A549 (cell line): ENCODE results near the gene TTC33. TPM values are rescaled to one million over a fixed set of nuclear protein-coding genes. Genes with fewer than 3 reads are reported as not detected.

Source experiments
- ATAC-seq, 2 experiments: fragments of 200-7000 bp in 1 of 2; fragments of >200 bp in 1 of 2; cut with Nextera tagmentation in 1 of 2; cut with Tn5 transposase in 1 of 2; 3 replicates each; pipeline versions ENCODE4 v1.8.0 to v1.9.1; 2018 to 2020; ENCODE audit warnings: mild to moderate bottlenecking in 1 of 2, moderate library complexity in 1 of 2
- CTCF ChIA-PET: fragments of 300-600 bp; sonication (Branson Sonifier 250); formaldehyde crosslinking; extraction: SDS; loops from one replicate; lab custom pipeline; 2021; ENCODE audit warnings: antibody characterized with exemption, inconsistent platforms; lab: Yijun Ruan, JAX
- POLR2A ChIA-PET: fragments of 350-600 bp; formaldehyde crosslinking; extraction: SDS; loops from one replicate; lab custom pipeline; 2021; ENCODE audit warnings: antibody characterized with exemption, inconsistent platforms; lab: Yijun Ruan, JAX
- DNase-seq, 2 experiments: peaks; one replicate each; pipeline versions ENCODE4 v3.0.0 to v3.0.0-alpha.2; 2011 to 2016; ENCODE audit warnings: low read depth in 1 of 2, low spot score in 1 of 2
- FAIRE-seq: peaks from 2 replicates; lab custom pipeline; 2011; peaks lifted over from hg19 to GRCh38; lab: Jason Lieb, UNC
- H3K27ac ChIP-seq, 2 experiments: fragments of >200 bp; sonication (Bioruptor Twin); formaldehyde crosslinking; 3 replicates each; pipeline ENCODE4 v1.5.1; 2016 to 2017
- H3K4me1 ChIP-seq: fragments of >200 bp; sonication (Bioruptor Twin); formaldehyde crosslinking; 3 replicates; pipeline ENCODE4 v1.6.1; 2016
- H3K4me2 ChIP-seq: fragments of >200 bp; sonication (Bioruptor Twin); formaldehyde crosslinking; 3 replicates; pipeline ENCODE4 v1.6.1; 2016
- H3K4me3 ChIP-seq: fragments of >200 bp; sonication (Bioruptor Twin); formaldehyde crosslinking; 3 replicates; pipeline ENCODE4 v1.5.1; 2016
- H3K9me3 ChIP-seq: fragments of >200 bp; sonication (Bioruptor Twin); formaldehyde crosslinking; 3 replicates; pipeline ENCODE4 v1.6.1; 2016
- CBX2 ChIP-seq: fragments of 200-600 bp; sonication (generic); IDR thresholded peaks from 2 replicates; pipeline ENCODE4 v1.6.1; 2016; ENCODE audit warnings: low read depth, mild to moderate bottlenecking, borderline replicate concordance
- CEBPB ChIP-seq, 2 experiments: fragments of >200 bp in 1 of 2; sonication (Bioruptor Twin) in 1 of 2; formaldehyde crosslinking in 1 of 2; IDR thresholded peaks; 2 replicates each; pipeline ENCODE4 v1.6.1; 2012 to 2016
- CHD2 ChIP-seq: fragments of 150-350 bp; IDR thresholded peaks from 2 replicates; pipeline ENCODE4 v1.6.1; 2014; ENCODE audit warnings: low read length; ENCODE audit not compliant: partially characterized antibody
- EP300 ChIP-seq, 2 experiments: fragments of >200 bp; sonication (Bioruptor Twin); formaldehyde crosslinking; IDR thresholded peaks; 2 replicates in 1 of 2; 3 replicates in 1 of 2; pipeline ENCODE4 v1.6.1; 2016 to 2017
- FOSB ChIP-seq: fragments of 250-450 bp; sonication (Bioruptor Pico); IDR thresholded peaks from 2 replicates; pipeline ENCODE4 v1.5.0; 2020; ENCODE audit warnings: mild to moderate bottlenecking, moderate library complexity
- HOXA7 ChIP-seq: fragments of 250-450 bp; sonication (Bioruptor Pico); IDR thresholded peaks from 2 replicates; pipeline ENCODE4 v1.5.0; 2020; ENCODE audit warnings: mild to moderate bottlenecking, moderate library complexity
- HOXB5 ChIP-seq: fragments of 250-450 bp; sonication (Bioruptor Pico); IDR thresholded peaks from 2 replicates; pipeline ENCODE4 v1.5.0; 2020; ENCODE audit warnings: mild to moderate bottlenecking, moderate library complexity
- JUN ChIP-seq, 2 experiments: fragments of >200 bp; sonication (Bioruptor Twin); formaldehyde crosslinking; IDR thresholded peaks; 2 replicates in 1 of 2; 3 replicates in 1 of 2; pipeline ENCODE4 v1.6.1; 2016 to 2017
- MYC ChIP-seq: IDR thresholded peaks from 2 replicates; pipeline ENCODE4 v1.6.1; 2012; ENCODE audit warnings: mild to moderate bottlenecking, inconsistent platforms, low read length, improper control_type of control experiment, borderline replicate concordance
- NPAS2 ChIP-seq: fragments of 250-450 bp; sonication (Bioruptor Pico); IDR thresholded peaks from 2 replicates; pipeline ENCODE4 v1.8.0; 2022; ENCODE audit warnings: mild to moderate bottlenecking, moderate library complexity, borderline replicate concordance
- RAD21 ChIP-seq, 2 experiments: fragments of >200 bp in 1 of 2; sonication (Bioruptor Twin) in 1 of 2; formaldehyde crosslinking in 1 of 2; IDR thresholded peaks in 1 of 2; conservative IDR thresholded peaks in 1 of 2; 2 replicates in 1 of 2; 3 replicates in 1 of 2; pipeline ENCODE4 v1.6.1; 2012 to 2018; ENCODE audit warnings: inconsistent platforms in 1 of 2
- RCOR1 ChIP-seq: fragments of 150-350 bp; IDR thresholded peaks from 2 replicates; pipeline ENCODE4 v1.6.1; 2014; ENCODE audit warnings: antibody characterized with exemption, low read length, low read depth
- RFX5 ChIP-seq: fragments of 450-650 bp; IDR thresholded peaks from 2 replicates; pipeline ENCODE4 v1.7.1; 2014; ENCODE audit warnings: antibody characterized with exemption, mild to moderate bottlenecking, moderate library complexity
- ZFP36 ChIP-seq: fragments of 450-650 bp; IDR thresholded peaks from 2 replicates; pipeline ENCODE4 v1.6.1; 2014; ENCODE audit warnings: borderline replicate concordance; ENCODE audit not compliant: partially characterized antibody
- ZNF302 ChIP-seq: fragments of 250-450 bp; sonication (Bioruptor Pico); IDR thresholded peaks from 2 replicates; pipeline ENCODE4 v1.9.0; 2021; ENCODE audit warnings: inconsistent platforms, mild to moderate bottlenecking, moderate library complexity
- WGBS: methylation state at CpG from one replicate; pipeline ENCODE4 v1.1.6; 2017; ENCODE audit errors: missing lambda C conversion rate; 5-methylcytosine and 5-hydroxymethylcytosine counted together
- polyA plus RNA-seq, 4 experiments: library from polyadenylated mRNA; depleted of rRNA in 3 of 4; stranded (reverse); fragments of >200 nt; fragmentation: RNase III in 1 of 4; extraction: RNeasy Plus Mini Kit Qiagen cat#74134 plus additional on column Dnase treatment in 1 of 4; gene quantifications; 2 replicates in 3 of 4; 3 replicates in 1 of 4; pipeline ENCODE4 v1.2.3, GENCODE V29; 2011 to 2017
- TF ChIP-seq, protein P1 (sequence below): fragments of 450-650 bp; IDR thresholded peaks from 2 replicates; pipeline ENCODE4 v1.6.1; 2014; ENCODE audit warnings: antibody characterized with exemption
- TF ChIP-seq, protein P2 (sequence below): IDR thresholded peaks from 2 replicates; pipeline ENCODE4 v1.6.1; 2012

Gene TTC33
- polyA plus RNA-seq, 2 of the 4 experiments (the other 2 are of a cell fraction) = 17.1 to 19.8 TPM

DNA sequence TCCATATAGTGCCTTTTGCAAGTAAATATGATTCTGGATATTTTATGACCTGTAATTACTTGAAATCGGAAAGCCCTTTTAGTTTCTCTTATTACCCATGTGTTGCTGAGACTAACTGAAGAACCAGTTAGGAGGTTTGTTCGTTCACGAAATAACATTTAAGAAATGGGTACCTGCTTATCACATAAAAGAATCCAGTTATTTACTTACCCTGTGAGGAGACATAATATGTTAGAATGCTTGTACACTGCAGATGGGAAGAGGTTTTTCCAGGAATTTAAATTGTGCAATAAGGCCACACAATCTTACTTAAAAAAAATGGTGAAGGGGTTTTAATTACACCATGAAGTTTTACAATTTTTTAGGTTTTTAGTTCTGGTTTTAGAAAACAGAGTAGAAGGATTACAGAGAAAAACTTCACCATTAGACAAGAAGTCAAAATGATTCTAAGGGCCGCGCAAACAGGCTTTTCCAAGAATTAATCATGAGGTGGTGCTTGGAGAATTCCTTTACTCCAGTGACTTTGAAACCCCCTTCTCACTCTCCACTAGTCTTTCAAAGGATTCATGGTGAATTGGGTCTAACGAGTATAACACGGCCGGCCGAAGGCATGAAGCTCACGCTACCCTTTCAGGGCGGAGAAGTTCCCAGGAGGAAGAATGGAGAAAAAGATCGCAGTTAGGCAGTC lies 77.2 kb downstream of the TTC33 start:
- WGBS = 12% methylated on average over 12 of the region's 12 CpGs
- no peak for DNase-seq
- TF ChIP-seq CEBPB (IDR thresholded peaks at IDR 0.05) (peak; percentile 62 to 67; a peak in 2 of 4 replicates), CHD2 (no peak), FOSB (no peak), JUN (IDR thresholded peaks at IDR 0.05) (0 out of 5 replicates have a peak, but pooled peaks of 1 of the 2 experiments have one; percentile 51)
- TF ChIP-seq, protein P1, sequence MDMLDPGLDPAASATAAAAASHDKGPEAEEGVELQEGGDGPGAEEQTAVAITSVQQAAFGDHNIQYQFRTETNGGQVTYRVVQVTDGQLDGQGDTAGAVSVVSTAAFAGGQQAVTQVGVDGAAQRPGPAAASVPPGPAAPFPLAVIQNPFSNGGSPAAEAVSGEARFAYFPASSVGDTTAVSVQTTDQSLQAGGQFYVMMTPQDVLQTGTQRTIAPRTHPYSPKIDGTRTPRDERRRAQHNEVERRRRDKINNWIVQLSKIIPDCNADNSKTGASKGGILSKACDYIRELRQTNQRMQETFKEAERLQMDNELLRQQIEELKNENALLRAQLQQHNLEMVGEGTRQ = no peak
- no peak for ATAC-seq
- H3K27ac ChIP-seq = peak overlapping the region; percentile 90
- peak overlapping the region; percentile 89 for H3K4me2 ChIP-seq
- CTCF ChIA-PET = interaction anchor here (1.1 kb wide), 1 partner anchor 27 kb away, joined by 4 read pairs; no protein-coding TSS in a partner anchor
- no peak for FAIRE-seq
- H3K9me3 ChIP-seq = no peaks in the 10 kb centered on the region
- H3K4me3 ChIP-seq = peak overlapping the region; percentile 66
- POLR2A ChIA-PET = interaction anchor here (0.7 to 1.5 kb wide), 2 partner anchors 944 to 952 kb away, joined by 3 to 4 read pairs; no protein-coding TSS in a partner anchor
- peaks cover 20% of the 10 kb centered on the region for H3K4me1 ChIP-seq

DNA sequence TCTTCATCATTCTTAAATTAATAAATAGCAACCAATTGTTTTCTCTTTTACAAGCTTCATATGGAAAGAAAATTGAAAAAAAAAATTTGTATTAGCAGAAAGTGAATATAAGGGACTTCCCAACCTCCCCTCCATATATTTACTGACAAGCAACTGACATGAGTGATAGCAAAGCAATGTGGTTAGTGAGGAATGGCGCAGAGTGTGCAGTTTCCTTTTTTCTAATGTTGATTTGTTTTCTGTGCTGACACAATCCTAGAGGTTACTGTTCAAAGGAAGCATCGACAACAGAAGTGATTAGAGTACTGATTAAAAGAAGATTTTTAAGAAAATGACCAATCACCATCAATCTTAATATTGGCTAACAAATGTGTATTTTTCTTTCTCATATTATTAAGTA lies 77.7 kb downstream of the TTC33 start:
- 42% methylated on average over 2 of the region's 2 CpGs for WGBS
- DNase-seq (no peak), ATAC-seq (no peak), FAIRE-seq (no peak)
- no peaks in the 10 kb centered on the region for H3K9me3 ChIP-seq
- ChIA-PET POLR2A (no interaction called here), CTCF (interaction anchor here (1.1 to 1.5 kb wide), 4 partner anchors 10 to 964 kb away, joined by 3 to 4 read pairs (median 3); no protein-coding TSS in a partner anchor)
- H3K27ac ChIP-seq = peak overlapping the region; percentile 90; a peak in 3 of 6 replicates
- peak overlapping the region; percentile 66; the same call in 1 of the 3 replicates for H3K4me3 ChIP-seq
- peak overlapping the region; percentile 89 for H3K4me2 ChIP-seq
- H3K4me1 ChIP-seq = peaks cover 20% of the 10 kb centered on the region
- TF ChIP-seq RAD21 (conservative IDR thresholded peaks at IDR 0.05 in 1 of 2, IDR thresholded peaks at IDR 0.05 in 1 of 2) (no peak), EP300 (IDR thresholded peaks at IDR 0.05) (no peak)
- TF ChIP-seq, protein P2, sequence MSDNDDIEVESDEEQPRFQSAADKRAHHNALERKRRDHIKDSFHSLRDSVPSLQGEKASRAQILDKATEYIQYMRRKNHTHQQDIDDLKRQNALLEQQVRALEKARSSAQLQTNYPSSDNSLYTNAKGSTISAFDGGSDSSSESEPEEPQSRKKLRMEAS = no peak

DNA sequence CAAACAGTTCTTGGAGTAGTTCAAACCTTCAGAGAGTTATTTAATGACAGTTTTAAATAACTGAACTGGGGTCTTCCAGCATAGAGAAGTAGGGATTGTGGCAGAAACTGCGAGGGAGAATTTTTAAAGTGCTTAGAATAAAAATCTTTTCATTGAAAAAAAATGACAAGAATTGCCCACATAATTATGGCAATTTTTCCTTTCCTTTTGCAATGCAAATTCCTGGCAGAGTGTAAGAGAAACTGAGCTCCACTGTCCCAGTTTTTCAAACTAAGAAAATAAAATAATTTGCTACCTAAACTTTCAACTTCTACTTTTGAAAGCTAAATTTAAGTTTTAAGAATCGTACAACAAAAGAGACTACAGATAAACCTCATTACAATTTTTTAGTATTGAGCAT lies 78.3 kb downstream of the TTC33 start:
- ChIA-PET CTCF (interaction anchor here (1.1 to 1.5 kb wide), 4 partner anchors 11 to 964 kb away, joined by 3 to 4 read pairs (median 3); no protein-coding TSS in a partner anchor), POLR2A (no interaction called here)
- 80% methylated on average over 2 of the region's 2 CpGs for WGBS
- ATAC-seq (no peak), DNase-seq (no peak), FAIRE-seq (no peak)
- H3K4me1 ChIP-seq = peaks cover 20% of the 10 kb centered on the region
- TF ChIP-seq HOXA7 (CRISPR knock-in tag) (no peak), CBX2 (no peak), ZFP36 (no peak), MYC (no peak), ZNF302 (CRISPR knock-in tag) (no peak), RFX5 (no peak), NPAS2 (CRISPR knock-in tag) (no peak), RAD21 (conservative IDR thresholded peaks at IDR 0.05 in 1 of 2, IDR thresholded peaks at IDR 0.05 in 1 of 2) (no peak), HOXB5 (CRISPR knock-in tag) (no peak), RCOR1 (no peak), CEBPB (IDR thresholded peaks at IDR 0.05) (no peak)
- TF ChIP-seq, protein P2 = no peak
- peak overlapping the region; percentile 89 for H3K4me2 ChIP-seq
- no peaks in the 10 kb centered on the region for H3K9me3 ChIP-seq
- H3K27ac ChIP-seq = peak overlapping the region; percentile 65 to 90; a peak in 4 of 6 replicates
- no peak overlapping the region for H3K4me3 ChIP-seq
